ENCODE measurements around the gene ZBTB49.

ZBTB49 gene

GRCh38 chr4:4299006-4299405 is 9.0 kb downstream of the ZBTB49 start:
- no peak overlapping the region for H3K4me2 ChIP-seq
- H3K27me3 ChIP-seq = no peaks in the 10 kb centered on the region
- peaks cover 57% of the 10 kb centered on the region for H3K36me3 ChIP-seq
- H3K9me3 ChIP-seq = peaks cover 21% of the 10 kb centered on the region
- TF ChIP-seq Cebpa-rat (IDR thresholded peaks at IDR 0.05) = no peak
- peaks cover 37% of the 10 kb centered on the region for H4K20me1 ChIP-seq
- no peaks in the 10 kb centered on the region for H3K4me1 ChIP-seq
- H3K4me3 ChIP-seq = no peak overlapping the region
- H3K27ac ChIP-seq = no peak overlapping the region
- H3K9ac ChIP-seq = no peak overlapping the region

- no peaks in the 10 kb centered on the region for H3K27me3 ChIP-seq
- H3K4me1 ChIP-seq = no peaks in the 10 kb centered on the region
- H3K9me3 ChIP-seq = no peaks in the 10 kb centered on the region
- no peak overlapping the region for H3K4me3 ChIP-seq
- H4K20me1 ChIP-seq = peaks cover 37% of the 10 kb centered on the region
- peaks cover 56% of the 10 kb centered on the region for H3K36me3 ChIP-seq
- no peak overlapping the region for H3K9ac ChIP-seq
- TF ChIP-seq Cebpa-rat (IDR thresholded peaks at IDR 0.05) = no peak
- no peak overlapping the region for H3K27ac ChIP-seq
- no peak overlapping the region for H3K4me2 ChIP-seq
Measured at GRCh38 chr4:4302001-4302400, 11.9 kb downstream of the ZBTB49 start.

GRCh38 chr4:4302416-4302815 is 12.4 kb downstream of the ZBTB49 start:
- Histone ChIP-seq H4K20me1 (peaks cover 37% of the 10 kb centered on the region), H3K27ac (no peak overlapping the region), H3K4me1 (no peaks in the 10 kb centered on the region), H3K4me3 (no peak overlapping the region), H3K4me2 (no peak overlapping the region), H3K9me3 (no peaks in the 10 kb centered on the region), H3K9ac (no peak overlapping the region), H3K27me3 (no peaks in the 10 kb centered on the region), H3K36me3 (peaks cover 56% of the 10 kb centered on the region)
- no peak for TF ChIP-seq Cebpa-rat (IDR thresholded peaks at IDR 0.05)

- Histone ChIP-seq H3K9ac (no peak overlapping the region), H3K36me3 (peaks cover 55% of the 10 kb centered on the region), H3K27me3 (no peaks in the 10 kb centered on the region), H3K4me1 (no peaks in the 10 kb centered on the region; the same call in 1 of the 2 replicates), H3K4me3 (no peak overlapping the region), H3K9me3 (no peaks in the 10 kb centered on the region), H3K4me2 (no peak overlapping the region), H3K27ac (no peak overlapping the region), H4K20me1 (0 out of 2 replicates have a peak, but pooled peaks cover 13% of the 10 kb centered on the region)
- TF ChIP-seq Cebpa-rat (IDR thresholded peaks at IDR 0.05) = no peak
Measured at GRCh38 chr4:4306920-4307319, 16.9 kb downstream of the ZBTB49 start.

GRCh38 chr4:4308800-4309441 is 18.9 kb downstream of the ZBTB49 start:
- Histone ChIP-seq H3K36me3 (peaks cover 60% of the 10 kb centered on the region), H3K9ac (no peak overlapping the region), H4K20me1 (0 out of 2 replicates have a peak, but pooled peaks cover 8% of the 10 kb centered on the region), H3K4me3 (no peak overlapping the region), H3K27ac (no peak overlapping the region), H3K9me3 (no peaks in the 10 kb centered on the region), H3K27me3 (no peaks in the 10 kb centered on the region), H3K4me1 (no peaks in the 10 kb centered on the region; the same call in 1 of the 2 replicates), H3K4me2 (no peak overlapping the region)
- no peak for TF ChIP-seq Cebpa-rat (IDR thresholded peaks at IDR 0.05)

GRCh38 chr4:4311193-4311592 is 21.1 kb downstream of the ZBTB49 start:
- Histone ChIP-seq H3K27me3 (no peaks in the 10 kb centered on the region), H3K4me1 (peaks cover under 1% of the 10 kb centered on the region; the same call in 1 of the 2 replicates), H3K4me2 (no peak overlapping the region), H3K4me3 (no peak overlapping the region), H3K27ac (no peak overlapping the region), H4K20me1 (0 out of 2 replicates have a peak, but pooled peaks cover 8% of the 10 kb centered on the region), H3K36me3 (peaks cover 68% of the 10 kb centered on the region), H3K9me3 (no peaks in the 10 kb centered on the region), H3K9ac (no peak overlapping the region)
- TF ChIP-seq Cebpa-rat (IDR thresholded peaks at IDR 0.05) = no peak

- Histone ChIP-seq H3K4me2 (no peak overlapping the region), H3K9ac (no peak overlapping the region), H3K9me3 (no peaks in the 10 kb centered on the region), H3K36me3 (peaks cover 75% of the 10 kb centered on the region), H3K4me1 (peaks cover 16% of the 10 kb centered on the region), H4K20me1 (no peaks in the 10 kb centered on the region), H3K4me3 (no peak overlapping the region), H3K27me3 (no peaks in the 10 kb centered on the region), H3K27ac (no peak overlapping the region)
- TF ChIP-seq Cebpa-rat (IDR thresholded peaks at IDR 0.05) = no peak
Measured at GRCh38 chr4:4315461-4316149, 25.6 kb downstream of the ZBTB49 start.

- no peak for TF ChIP-seq Cebpa-rat (IDR thresholded peaks at IDR 0.05)
- H3K4me1 ChIP-seq = peaks cover 16% of the 10 kb centered on the region
- H3K9ac ChIP-seq = no peak overlapping the region
- H3K36me3 ChIP-seq = peaks cover 80% of the 10 kb centered on the region
- no peak overlapping the region for H3K27ac ChIP-seq
- H3K9me3 ChIP-seq = no peaks in the 10 kb centered on the region
- no peaks in the 10 kb centered on the region for H4K20me1 ChIP-seq
- no peaks in the 10 kb centered on the region for H3K27me3 ChIP-seq
- H3K4me2 ChIP-seq = no peak overlapping the region
- no peak overlapping the region for H3K4me3 ChIP-seq
Measured at GRCh38 chr4:4316150-4316495, 26.1 kb downstream of the ZBTB49 start.

- H3K36me3 ChIP-seq = peaks cover 89% of the 10 kb centered on the region
- no peaks in the 10 kb centered on the region for H3K27me3 ChIP-seq
- no peak overlapping the region for H3K27ac ChIP-seq
- no peaks in the 10 kb centered on the region for H4K20me1 ChIP-seq
- H3K4me3 ChIP-seq = no peak overlapping the region
- peaks cover 16% of the 10 kb centered on the region for H3K4me1 ChIP-seq
- no peak for TF ChIP-seq Cebpa-rat (IDR thresholded peaks at IDR 0.05)
- peak overlapping the region; percentile 48 for H3K4me2 ChIP-seq
- no peak overlapping the region for H3K9ac ChIP-seq
- no peaks in the 10 kb centered on the region for H3K9me3 ChIP-seq
Measured at GRCh38 chr4:4317496-4318232, 27.6 kb downstream of the ZBTB49 start.

GRCh38 chr4:4320528-4320927 is 30.5 kb downstream of the ZBTB49 start:
- no peak overlapping the region for H3K9ac ChIP-seq
- H3K27ac ChIP-seq = no peak overlapping the region
- H3K9me3 ChIP-seq = no peaks in the 10 kb centered on the region
- no peak overlapping the region for H3K4me3 ChIP-seq
- H3K27me3 ChIP-seq = no peaks in the 10 kb centered on the region
- no peak overlapping the region for H3K4me2 ChIP-seq
- H3K36me3 ChIP-seq = peaks cover 63% of the 10 kb centered on the region
- TF ChIP-seq Cebpa-rat (IDR thresholded peaks at IDR 0.05) = no peak
- no peaks in the 10 kb centered on the region for H4K20me1 ChIP-seq
- H3K4me1 ChIP-seq = peaks cover 16% of the 10 kb centered on the region
